Measurements from ENCODE around the gene FREM2.

Gene FREM2

DNA sequence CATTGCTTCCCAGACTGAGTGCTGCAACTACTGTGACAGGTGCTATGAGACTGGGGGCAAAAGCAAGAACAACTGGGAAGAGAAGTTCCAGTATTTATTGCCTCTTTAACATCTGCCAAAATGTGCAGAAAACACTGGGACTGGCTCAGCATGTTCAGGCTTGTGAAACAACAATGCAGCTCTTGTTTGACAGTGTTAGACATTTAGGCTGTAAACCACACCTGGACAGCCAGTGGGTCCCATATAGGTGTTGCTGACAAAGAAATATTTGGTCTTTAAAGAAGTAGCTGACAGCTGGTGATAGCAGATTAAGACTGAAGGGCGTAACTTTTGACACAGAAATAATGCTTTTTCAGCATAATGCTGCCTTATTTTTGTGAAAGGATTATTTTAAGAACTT, 215.7 kb downstream of the FREM2 start:
- no peak for DNase-seq

DNA sequence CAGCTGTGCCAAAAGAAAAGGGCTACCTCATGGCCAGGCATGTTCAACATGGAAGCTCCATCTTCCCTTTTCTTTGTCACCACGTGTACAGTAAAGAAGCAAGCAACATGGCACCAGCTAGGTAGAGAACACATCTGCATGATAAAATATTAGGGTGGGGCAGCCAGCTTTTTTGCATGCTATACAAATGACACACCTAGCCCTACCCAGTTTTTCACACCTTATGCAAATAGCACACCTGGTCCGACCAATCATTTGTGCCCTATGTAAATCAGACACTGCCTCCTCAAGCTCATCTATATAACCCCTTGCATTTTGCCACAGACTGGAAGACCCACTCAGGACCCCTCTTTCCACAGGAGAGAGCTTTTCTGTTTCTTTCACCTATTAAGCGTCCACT, 218.2 kb downstream of the FREM2 start:
- DNase-seq, result no peak

DNA sequence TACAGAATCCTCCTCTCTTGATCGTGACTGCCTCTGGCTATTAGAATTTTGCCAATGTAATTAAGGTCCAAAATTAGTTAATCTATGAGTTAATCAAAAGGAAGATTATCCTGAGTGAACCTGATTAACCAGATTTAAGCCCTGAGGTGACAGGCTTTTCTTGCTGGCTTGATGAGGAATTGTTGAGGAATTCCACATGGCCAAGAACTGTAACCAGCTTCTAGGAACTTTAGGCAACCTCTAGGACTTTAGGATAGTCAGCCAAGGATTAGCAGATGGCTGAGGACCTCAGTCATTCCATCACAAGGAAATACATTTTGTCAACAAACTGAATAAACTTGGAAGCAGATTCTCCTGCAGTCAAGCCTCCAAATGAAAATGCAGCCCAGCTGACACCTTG, 219.0 kb downstream of the FREM2 start:
- DNase-seq, result no peak

DNA sequence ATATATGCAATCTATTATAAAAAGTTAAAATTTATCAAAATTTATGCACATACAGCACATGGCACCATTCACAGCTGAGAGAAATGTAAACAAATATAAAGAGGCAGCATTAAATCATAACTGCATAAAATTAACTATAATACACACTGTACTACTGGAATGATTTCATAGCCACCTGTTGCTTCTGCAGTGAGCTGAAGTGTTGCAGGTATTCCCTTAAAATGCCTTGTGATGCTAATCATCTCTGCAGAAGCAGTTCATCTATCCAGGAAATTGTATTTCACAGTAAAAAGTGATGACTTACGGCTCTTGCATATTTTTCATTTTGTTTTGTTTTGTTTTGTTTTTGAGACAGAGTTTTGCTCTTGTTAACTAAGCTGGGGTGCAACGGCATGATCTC, 221.7 kb downstream of the FREM2 start:
- DNase-seq, result no peak

DNA sequence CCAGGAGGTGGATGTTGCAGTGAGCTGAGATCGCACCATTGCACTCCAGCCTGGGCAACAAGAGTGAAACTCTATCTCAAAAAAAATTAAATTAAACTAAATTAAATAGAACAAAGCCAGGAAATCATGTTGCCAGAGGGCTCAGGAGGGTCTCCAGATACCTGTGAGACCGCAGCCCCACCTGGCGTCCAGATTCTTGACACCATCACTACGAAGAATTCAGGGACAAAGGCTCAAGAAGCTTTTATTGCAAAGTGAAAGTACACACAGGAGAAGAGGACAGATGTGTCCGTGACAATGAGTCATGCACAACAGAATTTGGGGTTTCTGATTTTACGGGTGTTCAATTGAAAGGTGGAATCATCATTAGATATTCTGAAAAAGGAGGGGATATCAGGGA, 227.2 kb downstream of the FREM2 start:
- no peak for DNase-seq

DNA sequence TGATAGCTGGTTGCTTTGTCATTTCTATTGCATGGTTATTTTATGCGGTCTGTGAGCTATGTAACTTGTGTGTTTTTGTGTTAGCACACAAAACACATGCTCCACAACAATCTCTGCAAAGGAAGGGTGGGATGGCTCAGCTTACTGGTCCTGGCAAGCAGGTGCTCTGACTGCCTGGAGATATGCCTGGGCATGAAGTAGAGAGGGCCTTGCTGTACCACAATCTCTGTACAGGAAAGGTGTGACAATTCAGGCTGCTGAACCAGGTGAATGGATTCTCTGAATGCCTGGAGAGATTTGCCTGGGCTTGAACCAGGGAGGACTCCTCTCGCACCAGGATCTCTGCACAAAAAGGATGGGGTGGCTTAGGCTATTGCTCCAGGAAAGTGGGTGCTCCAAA, 234.2 kb downstream of the FREM2 start:
- no peak for DNase-seq

DNA sequence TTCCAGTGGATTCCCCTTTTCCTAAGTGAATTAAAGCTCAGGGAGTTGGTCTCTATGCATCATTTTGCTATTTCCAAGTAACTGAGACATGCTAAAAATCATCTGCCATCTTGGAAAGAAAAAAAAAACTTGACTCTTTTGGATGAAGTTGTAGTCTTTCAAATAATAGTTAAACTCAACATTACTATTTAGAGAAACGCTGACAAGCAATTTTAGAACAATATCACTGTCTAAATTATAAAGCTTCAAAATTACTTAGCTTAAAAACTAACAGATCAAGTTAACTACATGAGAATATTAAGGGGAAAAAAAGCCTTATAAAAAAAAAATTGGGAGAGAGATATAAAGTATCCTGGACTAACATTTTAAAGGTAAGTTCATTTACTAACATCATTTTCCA, 235.3 kb downstream of the FREM2 start:
- DNase-seq, result no peak

DNA sequence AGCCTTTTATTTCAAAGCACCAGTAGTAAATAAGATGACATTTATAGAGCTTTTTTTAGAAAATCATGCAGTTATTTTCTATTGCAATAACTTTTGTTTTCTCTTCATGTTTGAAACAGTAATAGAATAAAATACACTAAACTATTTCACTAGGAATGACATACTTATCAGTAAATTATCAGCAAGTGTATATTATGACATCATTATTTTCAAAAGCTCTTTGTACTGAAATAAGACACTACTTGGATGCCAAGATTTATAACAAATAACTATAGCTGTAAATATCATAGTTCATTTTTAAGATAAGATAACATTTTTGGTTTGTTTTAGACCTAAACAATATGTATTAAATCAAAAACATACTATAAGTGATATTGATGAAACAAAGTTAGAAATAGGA, 246.9 kb downstream of the FREM2 start:
- DNase-seq, result no peak

All from central memory CD4-positive, alpha-beta T cell (primary cell).